Measurements from ENCODE around the gene GLIS1.

DNA sequence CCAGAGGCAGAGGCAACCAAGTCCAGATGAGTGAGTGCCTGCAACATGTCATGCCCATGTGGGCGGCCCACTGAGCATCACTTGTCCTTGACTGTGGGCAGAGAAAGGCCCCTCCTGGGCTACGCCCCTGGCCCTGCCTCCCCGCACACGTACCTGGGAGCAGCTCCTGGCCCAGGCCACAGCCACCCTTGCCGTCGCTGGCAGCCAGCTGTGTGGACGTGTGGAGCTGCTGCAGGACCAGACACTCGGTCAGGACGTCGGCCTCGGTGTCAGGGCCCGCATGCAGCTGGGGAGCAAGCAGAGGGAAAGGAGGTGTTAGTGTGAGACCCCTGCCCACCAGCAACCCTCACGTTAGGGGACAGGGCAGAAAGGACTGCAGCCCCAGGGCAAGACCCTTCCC is 218.5 kb downstream of the GLIS1 start:
- TF ChIP-seq, protein P1, sequence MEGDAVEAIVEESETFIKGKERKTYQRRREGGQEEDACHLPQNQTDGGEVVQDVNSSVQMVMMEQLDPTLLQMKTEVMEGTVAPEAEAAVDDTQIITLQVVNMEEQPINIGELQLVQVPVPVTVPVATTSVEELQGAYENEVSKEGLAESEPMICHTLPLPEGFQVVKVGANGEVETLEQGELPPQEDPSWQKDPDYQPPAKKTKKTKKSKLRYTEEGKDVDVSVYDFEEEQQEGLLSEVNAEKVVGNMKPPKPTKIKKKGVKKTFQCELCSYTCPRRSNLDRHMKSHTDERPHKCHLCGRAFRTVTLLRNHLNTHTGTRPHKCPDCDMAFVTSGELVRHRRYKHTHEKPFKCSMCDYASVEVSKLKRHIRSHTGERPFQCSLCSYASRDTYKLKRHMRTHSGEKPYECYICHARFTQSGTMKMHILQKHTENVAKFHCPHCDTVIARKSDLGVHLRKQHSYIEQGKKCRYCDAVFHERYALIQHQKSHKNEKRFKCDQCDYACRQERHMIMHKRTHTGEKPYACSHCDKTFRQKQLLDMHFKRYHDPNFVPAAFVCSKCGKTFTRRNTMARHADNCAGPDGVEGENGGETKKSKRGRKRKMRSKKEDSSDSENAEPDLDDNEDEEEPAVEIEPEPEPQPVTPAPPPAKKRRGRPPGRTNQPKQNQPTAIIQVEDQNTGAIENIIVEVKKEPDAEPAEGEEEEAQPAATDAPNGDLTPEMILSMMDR (IDR thresholded peaks at IDR 0.05; ENCODE audit: low read depth, low read length) = no peak
- TF ChIP-seq POLR2A (IDR thresholded peaks at IDR 0.05; ENCODE audit: extremely low read depth, insufficient read length) = no peak

Data from NB4 (cell line).